GM18858 (cell line): ENCODE measurements around the gene EXOC1.
A peak's percentile ranks its signal among the peaks of the same experiment; 100 is the strongest.
"Not testable (repeated sequence)": the region's sequence is repeated elsewhere in the genome, so short reads cannot be mapped to it uniquely, and the experiment has no call there.

ENCODE experiments used
- ATAC-seq: cut with Tn5 transposase; IDR thresholded peaks from one replicate; pipeline ENCODE4 v1.9.1; 2021; ENCODE audit not compliant: unreplicated experiment

The EXOC1 gene

DNA sequence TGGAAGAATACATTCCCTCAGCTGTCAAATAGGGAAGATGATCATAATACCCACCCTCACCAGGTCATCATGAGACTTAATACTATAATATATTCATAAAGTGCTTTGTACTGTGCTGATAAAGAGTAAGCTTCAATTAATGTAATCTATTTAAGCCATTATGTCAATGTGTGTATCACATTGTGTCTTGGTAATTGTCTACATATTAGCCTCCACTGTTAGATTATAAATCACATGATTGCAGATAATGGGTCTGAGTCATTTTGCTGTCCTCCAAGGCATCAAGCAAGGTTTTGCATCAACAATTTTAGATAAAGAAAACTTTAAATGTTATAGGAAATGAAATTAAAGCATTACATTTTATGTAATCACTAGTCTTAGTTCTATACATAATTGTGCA, 50.1 kb downstream of the EXOC1 start:
- no peak for ATAC-seq

DNA sequence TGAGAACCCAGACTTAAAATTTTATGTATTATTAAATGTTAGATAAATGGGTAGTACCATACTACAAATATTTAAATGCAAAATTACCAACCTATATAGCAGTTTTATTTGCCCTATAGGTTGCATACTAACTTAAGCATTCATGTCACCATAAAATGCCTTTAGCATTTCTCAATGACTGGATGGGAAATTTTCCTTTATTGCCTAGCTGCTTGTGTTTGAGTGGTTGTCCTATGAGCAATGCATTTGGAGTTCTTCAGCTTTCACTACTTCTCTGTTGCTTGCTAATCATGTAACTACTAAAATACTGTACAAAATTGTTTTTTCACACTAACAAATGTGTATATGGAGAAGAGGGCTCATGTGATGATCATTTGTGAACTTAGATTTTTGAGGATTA, 51.1 kb downstream of the EXOC1 start:
- no peak for ATAC-seq

DNA sequence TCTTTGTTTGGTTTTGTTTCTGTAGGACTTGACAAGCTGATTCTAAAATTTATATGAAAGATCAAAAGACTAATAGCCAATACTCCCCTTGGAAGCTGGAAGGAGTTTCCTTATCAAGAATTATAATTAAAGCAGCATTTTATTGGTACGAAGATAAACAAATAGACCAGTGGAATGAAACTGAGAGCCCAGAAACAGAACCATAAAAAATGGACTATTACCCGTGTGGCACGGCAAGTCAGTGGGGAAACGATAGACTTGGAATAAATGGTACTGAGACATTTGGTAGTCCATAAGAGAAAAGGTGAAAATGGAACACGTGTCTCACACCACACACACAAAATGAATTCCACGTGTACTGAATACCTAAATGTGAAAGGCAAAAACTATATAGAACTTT, 52.9 kb downstream of the EXOC1 start:
- no peak for ATAC-seq

GRCh38 chr4:55906989-55907388, 53.5 kb downstream of the EXOC1 start:
- ATAC-seq = no peak

- no peak for ATAC-seq
These were observed 54.0 kb downstream of the EXOC1 start for GRCh38 chr4:55907469-55907868.

DNA sequence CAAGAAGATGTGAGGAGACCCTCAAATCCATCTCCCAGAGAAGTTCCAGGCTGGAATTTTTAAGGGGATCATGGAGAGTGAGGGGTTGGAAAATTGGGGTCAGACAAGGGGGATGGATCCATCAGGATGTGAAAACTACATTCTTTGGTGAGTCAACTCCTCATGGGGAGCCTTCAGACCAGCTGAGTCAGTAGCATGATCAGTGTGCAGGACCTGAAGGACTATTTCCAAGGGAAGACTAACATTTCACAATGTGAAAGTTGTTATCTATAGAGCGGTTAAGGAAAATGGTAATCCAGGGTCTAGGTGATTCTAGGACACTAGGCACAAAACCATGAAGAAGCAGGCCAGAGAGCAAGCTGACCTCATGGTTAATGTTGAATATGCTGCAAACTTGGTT, 56.7 kb downstream of the EXOC1 start:
- no peak for ATAC-seq

DNA sequence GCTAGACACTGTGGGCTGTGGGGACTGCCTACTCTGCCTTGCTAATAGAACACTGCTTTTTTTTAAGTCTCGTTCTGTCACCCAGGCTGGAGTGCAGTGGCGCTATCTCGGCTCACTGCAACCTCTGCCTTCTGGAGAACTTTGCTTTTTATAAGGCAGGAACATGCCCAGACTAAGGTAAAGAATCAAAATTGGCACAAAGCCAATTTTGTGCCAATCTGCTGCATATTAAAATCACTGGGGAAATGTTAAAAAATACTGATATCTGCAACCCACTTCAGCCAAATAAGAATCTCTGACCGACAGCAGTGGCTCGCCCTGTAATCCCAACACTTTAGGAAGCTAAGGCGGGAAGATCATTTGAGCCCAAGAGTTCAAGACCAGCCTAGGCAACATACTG, 58.8 kb downstream of the EXOC1 start:
- ATAC-seq = no peak

DNA sequence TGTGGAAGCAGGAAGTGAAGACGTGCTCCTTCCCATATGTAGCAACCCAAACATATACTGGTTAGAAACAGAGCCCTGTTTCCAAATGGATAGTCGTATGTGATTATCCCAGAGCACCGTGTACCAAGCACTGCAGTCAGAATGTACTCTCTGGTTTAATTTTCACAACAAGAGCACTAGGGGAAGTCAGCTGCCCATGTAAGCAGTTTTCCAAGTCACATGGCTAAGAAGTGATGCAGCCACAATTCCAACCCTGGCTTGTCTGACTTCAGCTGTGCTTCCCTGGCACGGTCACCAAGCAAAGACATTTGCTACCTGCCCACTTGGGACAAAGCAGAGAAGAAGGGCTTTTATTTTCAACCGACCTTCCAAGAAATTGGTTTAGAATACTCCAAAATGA, 67.1 kb downstream of the EXOC1 start:
- ATAC-seq = no peak

- ATAC-seq = no peak
These were observed 67.6 kb downstream of the EXOC1 start for GRCh38 chr4:55921093-55921492.

GRCh38 chr4:55925241-55925640, 71.8 kb downstream of the EXOC1 start:
- no peak for ATAC-seq

DNA sequence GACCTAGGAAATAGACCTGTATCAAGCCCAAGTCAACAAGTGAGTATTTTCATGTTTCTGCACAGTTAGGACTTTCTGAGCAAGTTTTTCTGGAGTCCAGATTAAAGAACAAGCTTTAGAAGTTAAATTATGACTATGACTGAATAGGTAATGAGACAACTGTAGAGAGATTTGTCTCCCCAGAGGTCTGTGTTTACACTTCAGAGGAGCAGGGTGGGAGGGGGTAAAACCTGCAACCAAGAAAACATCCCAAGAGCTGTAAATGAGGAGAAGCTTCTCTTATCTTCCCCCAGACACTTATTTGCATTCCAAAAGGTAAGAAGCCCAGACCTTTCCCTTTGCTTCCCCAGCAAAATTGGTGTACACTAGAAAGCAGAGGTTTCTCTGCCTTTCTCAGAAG, 73.2 kb downstream of the EXOC1 start:
- no peak for ATAC-seq

DNA sequence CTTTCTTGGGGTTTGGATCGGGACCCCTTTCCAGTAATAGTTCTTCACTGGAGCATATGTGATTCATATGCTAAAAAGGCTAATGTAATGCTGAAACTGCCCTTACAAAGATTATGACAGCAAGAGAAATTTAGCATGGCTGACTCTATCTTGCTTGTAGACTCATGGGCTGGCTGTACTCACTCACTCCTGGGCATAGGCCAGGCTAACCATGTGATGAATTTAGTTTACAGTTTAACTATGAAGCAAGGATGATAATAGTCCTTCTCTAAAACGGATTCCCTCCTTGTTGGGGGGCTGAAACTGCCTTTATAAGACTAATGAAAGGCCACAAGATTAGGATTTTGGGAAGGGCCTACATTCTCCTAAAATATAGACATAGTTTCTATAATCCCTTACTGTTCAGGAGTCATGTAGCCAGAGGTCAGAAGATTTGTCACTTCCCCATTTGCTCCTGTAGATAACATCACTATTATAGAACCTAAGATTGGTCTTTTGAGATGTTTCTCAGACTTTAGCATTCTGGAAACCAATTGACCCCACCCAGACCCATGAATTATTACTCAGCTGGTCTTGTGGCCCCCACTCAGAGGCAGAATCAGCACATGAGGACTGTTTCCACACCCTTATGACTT, 74.5 kb downstream of the EXOC1 start:
- no peak for ATAC-seq

DNA sequence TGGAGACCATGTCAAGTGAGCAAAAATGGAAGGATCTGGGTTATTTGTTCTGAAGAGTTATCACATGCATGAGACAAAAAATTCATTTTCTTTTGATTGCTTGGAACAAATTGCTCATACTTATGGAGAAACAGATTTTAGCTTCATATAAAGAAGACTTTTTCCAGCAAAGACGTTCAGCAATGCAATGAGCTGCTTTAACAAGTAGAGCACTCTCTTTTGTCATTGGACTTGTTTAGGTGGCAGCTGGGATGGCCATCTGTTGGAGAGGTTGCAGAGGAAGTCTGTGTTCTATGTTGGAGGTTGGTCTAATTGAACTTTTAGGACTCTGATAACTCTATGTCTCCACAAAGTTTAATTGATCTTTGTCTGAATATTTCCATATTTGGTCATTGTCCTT, 75.4 kb downstream of the EXOC1 start:
- ATAC-seq = no peak

DNA sequence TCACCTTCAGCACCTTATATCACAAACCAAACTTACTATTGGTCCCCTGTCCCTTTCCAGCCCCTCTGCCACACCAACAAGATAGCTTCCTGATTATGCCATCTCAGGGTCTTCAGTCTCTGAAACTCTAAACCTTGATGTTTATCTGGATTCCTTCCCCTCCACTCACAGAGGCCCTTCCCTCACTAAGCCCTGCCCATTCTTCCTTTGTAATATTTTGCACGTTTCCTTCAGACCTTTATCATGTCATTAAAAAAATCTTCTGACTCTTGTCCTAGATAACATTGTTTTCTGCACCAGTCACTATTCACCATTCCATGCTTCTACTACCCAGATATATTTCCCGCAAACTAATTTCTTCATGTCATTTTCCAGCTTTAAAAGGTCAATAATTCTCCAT, 77.6 kb downstream of the EXOC1 start:
- no peak for ATAC-seq

GRCh38 chr4:55931833-55932232, 78.4 kb downstream of the EXOC1 start:
- no peak for ATAC-seq

GRCh38 chr4:55932511-55932910, 79.1 kb downstream of the EXOC1 start:
- no peak for ATAC-seq

DNA sequence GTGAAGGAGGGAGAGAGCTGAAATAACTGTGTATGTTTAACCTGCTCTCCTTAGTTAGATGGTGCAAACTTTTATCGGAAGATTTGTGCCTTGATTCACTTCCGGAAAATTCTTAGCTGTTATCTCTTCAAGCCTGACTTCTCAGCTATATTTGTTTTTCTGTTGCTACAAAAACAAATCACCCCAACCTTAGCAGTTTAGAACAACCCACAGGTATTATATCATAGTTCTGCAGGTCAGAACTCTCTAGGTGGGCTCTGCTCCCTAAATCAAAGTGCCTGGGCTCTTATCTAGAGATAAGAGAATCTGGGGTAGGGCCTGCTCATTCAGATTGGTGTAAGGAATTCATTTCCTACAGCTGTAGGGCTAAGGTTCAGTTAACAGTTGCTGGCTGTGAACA, 80.2 kb downstream of the EXOC1 start:
- no peak for ATAC-seq

DNA sequence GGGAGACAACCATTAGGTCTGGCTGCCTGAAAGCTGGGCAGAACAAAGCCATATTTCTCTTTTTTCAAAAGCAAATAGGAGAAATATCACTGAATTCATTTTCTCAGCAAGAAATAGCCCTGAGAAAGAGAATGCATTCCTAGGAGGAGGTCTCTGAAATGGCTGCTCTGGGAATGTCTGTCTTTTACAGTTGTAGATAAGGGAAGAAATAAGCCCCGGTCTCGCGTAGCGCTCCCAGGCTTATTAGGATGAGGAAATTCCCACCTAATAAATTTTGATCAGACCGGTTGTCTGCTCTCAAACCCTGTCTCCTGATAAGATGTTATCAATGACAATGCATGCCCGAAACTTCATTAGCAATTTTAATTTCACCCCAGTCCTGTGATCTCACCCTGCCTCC, 82.5 kb downstream of the EXOC1 start:
- not testable (repeated sequence) for ATAC-seq

- no peak for ATAC-seq
These were observed 85.0 kb downstream of the EXOC1 start for GRCh38 chr4:55938481-55938880.

DNA sequence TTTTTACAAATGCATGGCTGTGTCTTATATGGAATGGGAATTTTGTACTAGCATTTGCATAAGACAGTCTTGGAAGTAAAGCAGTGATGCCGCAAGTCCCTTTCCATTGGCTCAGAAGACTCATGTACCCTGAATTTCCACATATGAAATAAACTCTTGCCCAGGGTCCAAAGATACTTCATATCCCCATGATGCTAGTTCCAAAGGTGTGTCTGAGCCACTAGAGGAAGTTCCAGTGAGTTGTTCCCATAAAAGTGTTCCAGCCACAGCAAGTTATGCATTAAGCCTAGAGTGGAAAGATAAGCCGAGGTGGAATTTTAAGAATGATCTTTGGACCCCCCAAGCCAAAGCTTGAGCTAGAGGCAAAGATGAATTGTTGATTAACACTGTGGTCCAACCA, 86.0 kb downstream of the EXOC1 start:
- ATAC-seq = no peak

DNA sequence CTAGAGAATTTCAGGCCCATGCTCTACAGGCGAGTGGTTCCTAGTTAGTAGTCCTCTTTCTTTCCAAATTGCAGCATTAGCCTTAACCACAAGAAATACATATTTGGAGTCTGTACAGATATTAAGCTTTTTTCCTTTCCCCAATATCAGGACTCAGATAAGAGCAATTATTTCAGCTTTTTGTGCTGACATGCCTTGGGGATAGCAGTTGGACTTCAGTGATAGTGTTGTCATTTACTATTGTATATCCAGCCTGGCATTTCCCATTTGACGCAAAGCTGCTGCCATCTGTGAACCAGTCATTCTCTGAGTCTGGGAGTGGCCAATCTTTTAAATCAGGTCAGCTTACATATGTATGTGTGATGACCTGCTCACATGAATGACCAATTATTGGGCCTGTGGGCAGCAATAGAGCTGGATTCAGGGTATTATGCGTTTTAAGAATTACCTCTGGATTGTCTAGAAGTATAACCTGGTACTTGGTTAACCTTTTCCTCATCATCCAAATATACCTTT, 88.5 kb downstream of the EXOC1 start:
- no peak for ATAC-seq

GRCh38 chr4:55947254-55947882, 93.9 kb downstream of the EXOC1 start:
- peak; percentile 25 for ATAC-seq
